Central memory CD8-positive, alpha-beta T cell (primary cell): Measurements from ENCODE around the gene PMF1.
"Not testable (repeated sequence)": the region's sequence is repeated elsewhere in the genome, so short reads cannot be mapped to it uniquely, and the experiment has no call there.

Experiments used
- ATAC-seq: fragments of 150-1000 bp; cut with Tn5 transposase; replicated peaks from 2 replicates; pipeline ENCODE4 v1.10.0; 2022; ENCODE audit warnings: mild to moderate bottlenecking, moderate FRiP score, moderate number of reproducible peaks; ENCODE audit not compliant: poor library complexity, severe bottlenecking; ENCODE audit errors: extremely low read depth
- DNase-seq, 2 donors: peaks; one replicate each; pipeline ENCODE4 v3.0.0; 2021; ENCODE audit warnings: low spot score in 2 of 2
- H3K27ac Mint-ChIP-seq: one replicate; pipeline ENCODE4 v1.8.0; 2022; ENCODE audit warnings: low read depth, mild to moderate bottlenecking, moderate library complexity, mixed read lengths
- H3K27me3 Mint-ChIP-seq: one replicate; pipeline ENCODE4 v1.8.0; 2022; ENCODE audit warnings: mixed read lengths
- H3K36me3 Mint-ChIP-seq: one replicate; pipeline ENCODE4 v1.8.0; 2022; ENCODE audit warnings: mild to moderate bottlenecking, moderate library complexity, mixed read lengths; ENCODE audit not compliant: insufficient read depth
- H3K4me1 Mint-ChIP-seq: one replicate; pipeline ENCODE4 v1.8.0; 2022; ENCODE audit warnings: mixed read lengths
- H3K4me3 Mint-ChIP-seq: one replicate; pipeline ENCODE4 v1.8.0; 2022; ENCODE audit warnings: mild to moderate bottlenecking, moderate library complexity, mixed read lengths
- H3K9me3 Mint-ChIP-seq: one replicate; pipeline ENCODE4 v1.8.0; 2022; ENCODE audit warnings: mixed read lengths

The PMF1 gene

GRCh38 chr1:156186347-156187177 is 26.2 kb upstream of the PMF1 start:
- not testable (repeated sequence) for H3K9me3 Mint-ChIP-seq, DNase-seq, ATAC-seq, H3K27ac Mint-ChIP-seq, H3K27me3 Mint-ChIP-seq, H3K4me1 Mint-ChIP-seq, H3K4me3 Mint-ChIP-seq, H3K36me3 Mint-ChIP-seq

DNA sequence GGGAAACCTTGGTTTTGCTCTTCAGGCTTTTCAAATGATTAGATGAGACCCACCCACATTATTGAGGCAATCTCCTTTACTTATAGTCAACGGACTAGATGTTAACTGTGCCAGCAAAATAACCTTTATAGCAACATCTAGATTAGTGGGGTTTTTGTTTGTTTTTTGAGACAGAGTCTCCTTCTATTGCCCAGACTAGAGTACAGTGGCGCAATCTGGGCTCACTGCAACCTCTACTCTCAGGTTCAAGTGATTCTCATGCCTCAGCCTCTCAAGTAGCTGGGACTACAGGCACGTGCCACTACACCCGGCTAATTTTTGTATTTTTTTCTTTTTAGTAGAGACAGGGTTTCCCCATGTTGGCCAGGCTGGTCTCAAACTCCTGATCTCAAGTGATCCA is 22.5 kb upstream of the PMF1 start:
- H3K36me3 Mint-ChIP-seq, DNase-seq, H3K4me3 Mint-ChIP-seq, ATAC-seq, H3K9me3 Mint-ChIP-seq, H3K27me3 Mint-ChIP-seq, H3K27ac Mint-ChIP-seq: not testable (repeated sequence)
- H3K4me1 Mint-ChIP-seq, result peaks cover 18% of the 10 kb centered on the region

GRCh38 chr1:156191292-156191964 is 21.4 kb upstream of the PMF1 start:
- DNase-seq, result no peak
- H3K27me3 Mint-ChIP-seq, result no peaks in the 10 kb centered on the region
- H3K27ac Mint-ChIP-seq, result no peak overlapping the region
- ATAC-seq, result no peak
- no peak overlapping the region for H3K4me3 Mint-ChIP-seq
- H3K4me1 Mint-ChIP-seq, result peaks cover 27% of the 10 kb centered on the region
- H3K36me3 Mint-ChIP-seq, result peaks cover 10% of the 10 kb centered on the region
- H3K9me3 Mint-ChIP-seq, result no peaks in the 10 kb centered on the region

- DNase-seq (no peak), ATAC-seq (no peak)
- peak overlapping the region; percentile 97 for H3K4me3 Mint-ChIP-seq
- H3K27ac Mint-ChIP-seq, result peak overlapping the region; percentile 94
- peaks cover 10% of the 10 kb centered on the region for H3K36me3 Mint-ChIP-seq
- no peaks in the 10 kb centered on the region for H3K9me3 Mint-ChIP-seq
- H3K4me1 Mint-ChIP-seq, result peaks cover 37% of the 10 kb centered on the region
- no peaks in the 10 kb centered on the region for H3K27me3 Mint-ChIP-seq
Observed at GRCh38 chr1:156193208-156193487, 19.7 kb upstream of the PMF1 start.

GRCh38 chr1:156193488-156194299 is 19.1 kb upstream of the PMF1 start, which contains the start of gene SLC25A44:
TSS of gene SLC25A44 (plus strand) at chr1:156194104. CDS start at chr1:156199848, 5,744 bp downstream.
- H3K4me1 Mint-ChIP-seq, result peaks cover 42% of the 10 kb centered on the region
- DNase-seq (peak; percentile 98 to 99), ATAC-seq (peak; percentile 99)
- H3K27me3 Mint-ChIP-seq, result no peaks in the 10 kb centered on the region
- peak within 1 kb of the TSS; percentile 94 for H3K27ac Mint-ChIP-seq
- H3K4me3 Mint-ChIP-seq, result peak within 1 kb of the TSS; percentile 97
- peaks cover 12% of the 10 kb centered on the region for H3K36me3 Mint-ChIP-seq
- H3K9me3 Mint-ChIP-seq, result no peaks in the 10 kb centered on the region

GRCh38 chr1:156194300-156194652 is 18.5 kb upstream of the PMF1 start:
- peaks cover 12% of the 10 kb centered on the region for H3K36me3 Mint-ChIP-seq
- H3K27me3 Mint-ChIP-seq, result no peaks in the 10 kb centered on the region

GRCh38 chr1:156195853-156196252 is 17.0 kb upstream of the PMF1 start:
- Mint-ChIP-seq H3K4me1 (peaks cover 62% of the 10 kb centered on the region), H3K27ac (no peak overlapping the region), H3K9me3 (no peaks in the 10 kb centered on the region), H3K36me3 (peaks cover 21% of the 10 kb centered on the region), H3K27me3 (no peaks in the 10 kb centered on the region), H3K4me3 (peak overlapping the region; percentile 32)
- DNase-seq (no peak), ATAC-seq (no peak)

More at GRCh38 chr1:156194300-156194652, 18.5 kb upstream of the PMF1 start:
- H3K4me1 Mint-ChIP-seq, result peaks cover 48% of the 10 kb centered on the region
- DNase-seq, result no peak
- no peaks in the 10 kb centered on the region for H3K9me3 Mint-ChIP-seq
- peak overlapping the region; percentile 97 for H3K4me3 Mint-ChIP-seq
- no peak for ATAC-seq
- peak overlapping the region; percentile 94 for H3K27ac Mint-ChIP-seq

DNA sequence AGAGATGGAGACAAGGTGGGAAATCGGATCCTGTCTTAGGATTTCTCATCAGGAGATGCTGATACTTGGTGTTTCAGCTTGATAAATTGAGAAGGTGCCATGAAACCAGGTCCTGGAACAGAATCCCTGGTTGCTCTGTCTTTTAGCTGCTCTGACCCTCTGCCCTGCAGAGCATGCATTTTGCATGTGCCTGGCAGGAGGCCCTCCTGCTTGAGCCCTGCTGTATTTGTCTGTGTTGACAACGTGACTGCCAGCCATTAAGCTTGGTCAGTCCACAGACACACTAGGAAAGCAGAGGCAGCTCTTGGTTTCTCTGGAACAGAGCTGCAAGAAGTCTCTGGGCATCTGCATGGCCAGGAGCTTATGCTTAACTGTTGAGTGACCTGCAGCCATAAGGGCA is 16.4 kb upstream of the PMF1 start:
- no peak overlapping the region for H3K27ac Mint-ChIP-seq
- no peaks in the 10 kb centered on the region for H3K9me3 Mint-ChIP-seq
- no peak for ATAC-seq
- H3K4me1 Mint-ChIP-seq, result peaks cover 62% of the 10 kb centered on the region
- H3K27me3 Mint-ChIP-seq, result no peaks in the 10 kb centered on the region
- no peak overlapping the region for H3K4me3 Mint-ChIP-seq
- H3K36me3 Mint-ChIP-seq, result peaks cover 21% of the 10 kb centered on the region
- no peak for DNase-seq

- Mint-ChIP-seq H3K4me3 (no peak overlapping the region), H3K36me3 (peaks cover 19% of the 10 kb centered on the region), H3K27ac (peak overlapping the region; percentile 61), H3K4me1 (peaks cover 52% of the 10 kb centered on the region), H3K27me3 (no peaks in the 10 kb centered on the region), H3K9me3 (no peaks in the 10 kb centered on the region)
- DNase-seq (no peak), ATAC-seq (no peak)
Observed at GRCh38 chr1:156198831-156199349, 13.9 kb upstream of the PMF1 start.

DNA sequence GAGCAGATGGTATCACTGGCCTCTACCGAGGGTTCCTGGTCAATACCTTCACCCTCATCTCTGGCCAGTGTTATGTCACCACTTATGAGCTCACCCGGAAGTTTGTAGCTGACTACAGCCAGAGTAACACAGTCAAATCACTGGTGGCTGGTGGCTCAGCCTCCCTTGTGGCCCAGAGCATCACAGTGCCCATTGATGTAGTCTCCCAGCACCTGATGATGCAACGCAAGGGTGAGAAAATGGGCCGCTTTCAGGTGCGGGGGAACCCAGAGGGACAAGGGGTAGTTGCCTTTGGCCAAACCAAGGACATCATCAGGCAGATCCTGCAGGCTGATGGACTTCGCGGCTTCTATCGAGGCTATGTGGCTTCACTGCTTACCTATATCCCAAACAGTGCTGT is 12.8 kb upstream of the PMF1 start:
- DNase-seq (no peak), ATAC-seq (no peak)
- Mint-ChIP-seq H3K4me1 (peaks cover 44% of the 10 kb centered on the region), H3K9me3 (no peaks in the 10 kb centered on the region), H3K4me3 (no peak overlapping the region), H3K36me3 (peaks cover 19% of the 10 kb centered on the region), H3K27me3 (no peaks in the 10 kb centered on the region), H3K27ac (no peak overlapping the region)

GRCh38 chr1:156203331-156203730 is 9.5 kb upstream of the PMF1 start:
- H3K36me3 Mint-ChIP-seq, result peaks cover 32% of the 10 kb centered on the region
- H3K27ac Mint-ChIP-seq, result no peak overlapping the region
- H3K9me3 Mint-ChIP-seq, result no peaks in the 10 kb centered on the region
- H3K27me3 Mint-ChIP-seq, result no peaks in the 10 kb centered on the region
- DNase-seq (no peak), ATAC-seq (no peak)
- H3K4me1 Mint-ChIP-seq, result peaks cover 23% of the 10 kb centered on the region
- no peak overlapping the region for H3K4me3 Mint-ChIP-seq

- Mint-ChIP-seq H3K36me3 (peaks cover 36% of the 10 kb centered on the region), H3K4me3 (no peak overlapping the region), H3K4me1 (peaks cover 10% of the 10 kb centered on the region), H3K27ac (no peak overlapping the region), H3K27me3 (no peaks in the 10 kb centered on the region), H3K9me3 (no peaks in the 10 kb centered on the region)
- ATAC-seq, result no peak
- DNase-seq, result no peak
Observed at GRCh38 chr1:156204686-156205085, 8.1 kb upstream of the PMF1 start.
